GM10266 (cell line): ENCODE data around the gene CD101.
"Not testable (repeated sequence)": the region's sequence is repeated elsewhere in the genome, so short reads cannot be mapped to it uniquely, and the experiment has no call there.

ENCODE experiments used
- DNase-seq: peaks from one replicate; pipeline ENCODE4 v3.0.0; 2012; ENCODE audit errors: extremely low spot score
- CTCF ChIP-seq: IDR thresholded peaks from 2 replicates; pipeline ENCODE4 v1.5.1; 2012; ENCODE audit warnings: mild to moderate bottlenecking, low read depth; ENCODE audit not compliant: control insufficient read depth, insufficient read depth; ENCODE audit errors: missing control alignments

The CD101 gene

GRCh38 chr1:116971965-116972673, 29.4 kb upstream of the CD101 start:
- DNase-seq, result no peak
- TF ChIP-seq CTCF, result no peak

DNA sequence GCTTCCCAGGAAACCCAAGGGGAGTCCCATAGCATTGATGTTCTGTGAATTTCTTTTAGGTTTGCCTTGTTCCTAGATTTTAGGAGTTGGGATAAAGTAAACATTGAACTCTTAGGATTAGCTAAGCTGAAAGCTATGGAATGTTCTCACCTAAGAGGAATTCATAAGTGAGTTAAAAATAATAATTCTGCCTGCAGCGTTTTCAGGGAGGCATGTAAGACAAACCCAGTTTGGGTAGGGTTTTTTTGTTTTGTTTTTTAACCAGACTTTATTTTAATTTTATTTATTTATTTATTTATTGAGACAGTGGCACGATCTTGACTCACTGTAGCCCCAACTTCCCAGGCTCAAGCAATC, 28.9 kb upstream of the CD101 start:
- no peak for TF ChIP-seq CTCF
- no peak for DNase-seq

DNA sequence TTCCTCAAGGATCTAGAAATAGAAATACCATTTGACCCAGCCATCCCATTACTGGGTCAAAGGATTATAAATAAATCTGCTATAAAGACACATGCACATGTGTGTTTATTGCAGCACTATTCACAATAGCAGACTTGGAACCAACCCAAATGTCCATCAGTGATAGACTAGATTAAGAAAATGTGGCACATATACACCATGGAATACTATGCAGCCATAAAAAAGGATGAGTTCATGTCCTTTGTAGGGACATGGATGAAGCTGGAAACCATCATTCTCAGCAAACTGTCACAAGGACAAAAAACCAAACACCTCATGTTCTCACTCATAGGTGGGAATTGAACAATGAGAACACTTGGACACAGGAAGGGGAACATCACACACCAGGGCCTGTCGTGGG, 21.3 kb upstream of the CD101 start:
- DNase-seq, result not testable (repeated sequence)

GRCh38 chr1:116981521-116982037, 20.0 kb upstream of the CD101 start:
- DNase-seq, result no peak
- TF ChIP-seq CTCF, result no peak

DNA sequence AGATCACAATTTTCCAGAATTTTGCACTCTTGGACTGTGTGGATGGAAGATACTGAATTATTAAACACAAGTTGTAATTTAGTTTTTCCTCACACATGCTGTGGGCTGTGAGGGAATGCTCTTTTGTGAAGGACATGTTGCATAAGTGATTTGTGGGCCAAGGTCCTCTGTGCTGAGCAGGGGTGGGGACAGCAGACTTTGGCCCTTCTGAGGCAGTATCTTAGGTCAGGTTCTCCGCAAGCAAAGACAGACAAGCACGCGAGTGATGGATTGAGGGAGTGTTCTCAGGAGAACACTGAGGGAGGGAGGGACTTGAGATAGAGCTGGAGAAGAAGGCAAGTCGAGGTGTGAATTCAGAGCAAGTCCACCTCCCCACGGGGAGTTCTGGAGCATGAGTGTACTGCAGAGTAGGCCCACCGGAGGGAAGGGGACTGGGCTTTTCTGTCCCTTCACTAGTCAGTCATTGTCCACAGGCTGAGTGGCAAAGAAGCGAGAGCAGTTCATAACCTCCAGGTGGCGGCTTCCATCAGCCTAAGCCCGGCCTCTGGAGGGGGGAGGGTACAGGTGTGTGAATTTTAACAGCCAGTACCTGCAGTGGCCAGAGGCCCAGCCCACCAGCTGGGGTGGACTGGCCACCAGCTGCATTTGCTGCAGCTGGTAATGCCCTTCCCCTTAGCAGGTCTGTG, 19.1 kb upstream of the CD101 start:
- no peak for DNase-seq
- no peak for TF ChIP-seq CTCF

GRCh38 chr1:116983112-116983511, 18.4 kb upstream of the CD101 start:
- DNase-seq, result no peak
- TF ChIP-seq CTCF, result no peak

DNA sequence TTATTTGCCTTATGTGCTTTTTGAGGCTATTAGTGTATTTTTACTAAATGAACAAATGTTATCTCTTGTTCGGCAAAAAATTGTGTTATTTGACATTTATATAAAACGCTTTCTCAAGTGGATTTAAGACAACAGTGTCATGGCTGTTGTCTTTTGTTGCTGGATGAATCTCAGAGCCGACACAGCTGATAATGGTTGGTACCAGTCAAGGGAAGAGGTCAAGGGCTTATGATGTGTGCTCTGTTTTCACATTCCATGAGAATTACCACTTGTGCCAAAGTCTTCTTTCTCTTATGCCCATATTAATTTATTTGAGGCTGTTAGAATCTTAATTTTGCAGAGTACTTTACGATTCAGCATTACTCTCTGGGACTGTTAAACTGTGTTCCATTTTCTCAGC, 17.9 kb upstream of the CD101 start:
- no peak for DNase-seq
- no peak for TF ChIP-seq CTCF
